NCI-H1417 (cell line): Measurements from ENCODE around the gene CD74.

ENCODE experiments used
- DNase-seq, 3 experiments: peaks; one replicate each; lab custom pipeline; 2025; lab: John Stamatoyannopoulos, UW

The CD74 gene

GRCh38 chr5:150397782-150398721, 14.7 kb downstream of the CD74 start:
- no peak for DNase-seq

- no peak for DNase-seq
Measured at GRCh38 chr5:150397146-150397781, 15.4 kb downstream of the CD74 start.

- no peak for DNase-seq
Measured at GRCh38 chr5:150396267-150396666, 16.4 kb downstream of the CD74 start.

DNA sequence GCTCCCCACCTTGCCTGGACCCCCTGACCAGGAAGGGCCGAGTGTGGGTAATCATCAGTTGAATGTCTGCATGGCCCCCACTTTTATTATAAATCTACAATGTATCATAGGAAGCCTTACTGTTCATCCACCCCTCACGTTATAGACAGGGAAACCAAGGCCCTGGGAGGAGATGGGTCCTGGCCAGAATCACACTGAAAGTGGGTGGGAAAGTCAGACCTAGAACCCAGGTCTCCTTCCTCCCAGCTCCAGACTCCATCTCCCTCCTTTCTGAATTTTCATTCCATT, 17.1 kb downstream of the CD74 start:
- DNase-seq: no peak

- DNase-seq: no peak
Measured at GRCh38 chr5:150394912-150395687, 17.6 kb downstream of the CD74 start.

DNA sequence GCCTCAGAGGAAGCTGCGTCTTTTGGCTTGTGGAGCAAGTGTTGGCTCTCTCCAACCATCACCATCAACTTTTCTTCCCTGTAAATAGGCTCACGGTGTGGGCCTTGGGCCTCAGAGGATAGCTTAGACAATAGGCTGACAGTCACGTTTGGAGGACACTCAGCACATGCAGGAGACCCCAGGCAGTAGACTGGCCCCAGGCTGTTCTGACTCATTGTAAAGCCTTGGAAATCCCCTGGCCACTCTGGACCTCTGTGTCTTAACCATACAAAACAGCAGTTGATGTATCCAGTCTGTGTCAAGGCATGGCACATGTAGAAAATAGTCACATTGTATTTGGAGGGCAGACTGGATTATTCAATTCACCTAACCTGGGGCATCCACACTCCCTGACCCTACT, 18.6 kb downstream of the CD74 start:
- DNase-seq: no peak

DNA sequence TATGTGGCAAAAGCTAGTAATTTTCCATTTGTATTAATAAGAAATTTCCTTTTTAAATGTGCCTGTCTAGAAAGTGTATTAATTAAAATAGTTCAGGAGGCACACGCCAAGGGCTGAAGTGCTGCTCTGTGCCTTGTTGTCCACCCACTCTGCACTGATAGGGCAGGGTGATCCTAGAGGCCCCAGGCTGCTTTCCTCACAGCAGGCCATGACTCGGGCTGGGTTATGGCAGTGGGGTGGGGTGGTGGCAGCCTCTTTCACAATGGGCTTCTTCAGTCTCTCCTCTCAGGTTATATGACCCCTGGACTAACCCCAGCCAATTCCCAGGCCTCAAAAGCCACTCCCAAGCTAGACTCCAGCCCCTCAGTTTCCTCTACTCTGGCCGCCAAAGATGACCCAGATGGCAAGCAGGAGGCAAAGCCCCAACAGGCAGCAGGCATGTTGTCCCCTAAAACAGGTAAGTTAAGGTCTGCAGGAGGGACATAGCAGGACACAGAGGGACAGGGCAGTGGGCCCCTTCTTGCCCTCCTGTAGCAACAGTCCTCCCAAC, 19.5 kb downstream of the CD74 start:
- no peak for DNase-seq

GRCh38 chr5:150392680-150393079, 20.0 kb downstream of the CD74 start:
- no peak for DNase-seq

- DNase-seq: no peak
Measured at GRCh38 chr5:150391986-150392385, 20.7 kb downstream of the CD74 start.

GRCh38 chr5:150391064-150391834, 21.5 kb downstream of the CD74 start:
- no peak for DNase-seq

GRCh38 chr5:150389531-150390266, 23.0 kb downstream of the CD74 start:
- no peak for DNase-seq

GRCh38 chr5:150386024-150386855, 26.5 kb downstream of the CD74 start:
- no peak for DNase-seq

- no peak for DNase-seq
Measured at GRCh38 chr5:150384701-150385100, 28.0 kb downstream of the CD74 start.

DNA sequence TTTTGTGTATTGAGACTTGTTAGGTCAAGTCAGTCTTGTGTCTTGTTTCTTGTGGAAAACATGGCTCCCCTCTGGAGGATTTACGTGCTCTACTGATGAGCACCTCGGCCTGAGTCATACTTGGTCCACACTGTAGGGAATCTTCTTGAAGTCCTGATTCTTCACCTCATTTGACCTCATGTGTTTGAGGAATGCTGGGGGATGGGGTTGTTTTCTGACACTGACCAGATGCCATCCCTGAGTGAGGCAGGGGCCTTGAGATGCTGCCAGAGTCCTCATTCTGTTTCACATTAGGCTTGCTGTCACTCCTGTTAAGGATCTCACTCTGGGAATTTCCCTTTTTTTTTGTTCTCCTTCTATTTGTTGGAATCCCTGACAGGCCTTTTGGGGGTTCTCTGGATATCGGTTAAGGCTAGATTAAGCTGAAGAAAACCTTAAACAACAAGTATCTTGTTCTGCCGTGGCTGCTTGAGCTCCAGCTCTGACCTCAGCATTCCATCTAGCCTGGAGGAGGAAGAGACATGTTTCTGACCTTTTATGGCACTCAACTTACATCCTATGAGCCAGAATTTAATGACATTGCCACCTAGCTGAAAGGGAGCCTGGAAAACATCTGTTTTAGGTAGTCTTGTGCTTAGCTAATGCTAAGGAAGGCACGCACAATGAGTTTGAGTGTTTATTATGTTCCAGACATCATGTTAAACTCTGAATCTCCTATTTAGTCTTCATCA, 34.6 kb downstream of the CD74 start:
- no peak for DNase-seq

GRCh38 chr5:150376799-150377771, 35.6 kb downstream of the CD74 start:
- no peak for DNase-seq

DNA sequence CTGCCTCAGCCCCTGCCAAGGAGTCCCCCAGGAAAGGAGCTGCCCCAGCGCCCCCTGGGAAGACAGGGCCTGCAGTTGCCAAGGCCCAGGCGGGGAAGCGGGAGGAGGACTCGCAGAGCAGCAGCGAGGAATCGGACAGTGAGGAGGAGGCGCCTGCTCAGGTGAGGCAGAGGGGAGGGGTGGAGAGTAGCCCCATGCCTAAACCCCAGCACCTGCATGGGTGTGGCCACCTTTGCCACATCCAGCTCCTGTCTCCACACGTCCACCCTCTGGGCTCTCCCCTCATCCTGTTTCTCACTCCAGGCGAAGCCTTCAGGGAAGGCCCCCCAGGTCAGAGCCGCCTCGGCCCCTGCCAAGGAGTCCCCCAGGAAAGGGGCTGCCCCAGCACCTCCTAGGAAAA, 38.1 kb downstream of the CD74 start:
- DNase-seq: no peak

DNA sequence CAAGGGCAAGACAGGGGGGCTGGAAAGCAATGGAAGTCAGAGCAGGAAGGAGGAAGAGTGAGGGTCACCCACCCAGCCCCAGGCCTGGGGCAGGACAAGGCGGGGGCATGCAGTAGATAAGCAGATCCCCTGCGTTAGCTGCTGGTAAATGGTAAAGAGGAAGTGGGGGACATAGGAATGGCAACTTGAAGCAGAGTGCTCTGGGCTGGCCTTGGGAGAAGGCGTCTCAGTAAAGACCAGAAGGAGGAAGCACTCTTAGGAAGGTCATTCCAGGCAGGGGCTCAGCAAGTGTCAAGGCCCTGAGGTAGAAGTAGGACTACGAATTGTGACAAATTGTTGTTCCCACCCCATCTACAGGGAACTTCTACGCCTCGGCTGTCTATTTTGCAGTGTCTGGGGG, 40.1 kb downstream of the CD74 start:
- no peak for DNase-seq

- no peak for DNase-seq
Measured at GRCh38 chr5:150368526-150368925, 44.2 kb downstream of the CD74 start.
